Measurements from ENCODE around the gene MT1HL1. TPM values are rescaled to one million over a fixed set of nuclear protein-coding genes. Genes with fewer than 3 reads are reported as not detected.

The MT1HL1 gene
- total RNA-seq, 1 experiment from 2014 or later: not detected

DNA sequence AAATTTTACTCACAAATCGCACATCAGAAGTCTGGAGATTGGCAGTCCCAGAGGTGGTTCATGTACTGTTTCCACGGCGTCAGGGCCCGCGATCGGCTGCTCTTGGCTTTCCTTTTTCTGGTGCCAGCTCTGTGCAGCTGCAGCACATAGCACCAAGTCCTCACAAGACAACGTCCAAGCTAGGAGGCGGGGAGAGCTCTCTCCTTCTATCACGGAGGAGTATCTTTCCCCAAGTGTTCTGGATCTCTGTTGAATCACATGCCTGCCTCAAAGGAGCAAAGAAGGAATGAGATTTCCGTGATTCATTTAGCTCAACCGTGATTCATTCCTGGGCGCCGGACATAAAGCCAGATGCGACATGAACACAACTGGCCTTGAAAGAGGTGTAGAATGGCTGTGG, 25.5 kb downstream of the MT1HL1 start:
- no peaks in the 10 kb centered on the region for H4K20me1 ChIP-seq (ENCODE audit: insufficient read depth)
- no TSS peak for BruUV-seq (replicated peaks)
- no peaks in the 10 kb centered on the region for H3K4me1 ChIP-seq (ENCODE audit: control insufficient read depth in 1 of 2, insufficient read depth in 2 of 2, low read length in 2 of 2)
- H3K79me2 ChIP-seq (ENCODE audit: insufficient read depth, low read length): no peaks in the 10 kb centered on the region
- H3K4me2 ChIP-seq (ENCODE audit: low read length): no peak overlapping the region
- DNase-seq (ENCODE audit: low read depth, low spot score) (no peak), ATAC-seq (no peak)
- ChIA-PET RAD21 (ENCODE audit: low non-redundant PET in 1 of 2, low total read pairs in 2 of 2, uncharacterized antibody in 2 of 2, unreplicated experiment in 2 of 2) (no interaction called here), CTCF (no interaction called here), POLR2A (no interaction called here)
- H3K27me3 ChIP-seq (ENCODE audit: insufficient read depth, low read length): no peaks in the 10 kb centered on the region
- H3K27ac ChIP-seq (ENCODE audit: low read depth, low read length): no peak overlapping the region
- no peak overlapping the region for H3K9ac ChIP-seq (ENCODE audit: low read length)
- H3K36me3 ChIP-seq (ENCODE audit: control insufficient read depth in 1 of 2, insufficient read depth in 2 of 2, low read length in 2 of 2): no peaks in the 10 kb centered on the region
- no peak overlapping the region for H3K4me3 ChIP-seq (replicated peaks in 1 of 2; ENCODE audit: low read depth in 1 of 2, low read length in 2 of 2)
- H3K9me3 ChIP-seq (ENCODE audit: control insufficient read depth in 1 of 2, insufficient read depth in 1 of 2, low read depth in 1 of 2, low read length in 2 of 2): no peaks in the 10 kb centered on the region
- intact Hi-C loops (cut with micrococcal nuclease): no loop called here
- no peak overlapping the region for H2AFZ ChIP-seq (ENCODE audit: low read depth, low read length, poor library complexity, severe bottlenecking)
- TF ChIP-seq SP1 (IDR thresholded peaks at IDR 0.05; ENCODE audit: low read depth): no peak
- no peaks in the 10 kb centered on the region for H3K9me2 ChIP-seq (ENCODE audit: insufficient read depth)

DNA sequence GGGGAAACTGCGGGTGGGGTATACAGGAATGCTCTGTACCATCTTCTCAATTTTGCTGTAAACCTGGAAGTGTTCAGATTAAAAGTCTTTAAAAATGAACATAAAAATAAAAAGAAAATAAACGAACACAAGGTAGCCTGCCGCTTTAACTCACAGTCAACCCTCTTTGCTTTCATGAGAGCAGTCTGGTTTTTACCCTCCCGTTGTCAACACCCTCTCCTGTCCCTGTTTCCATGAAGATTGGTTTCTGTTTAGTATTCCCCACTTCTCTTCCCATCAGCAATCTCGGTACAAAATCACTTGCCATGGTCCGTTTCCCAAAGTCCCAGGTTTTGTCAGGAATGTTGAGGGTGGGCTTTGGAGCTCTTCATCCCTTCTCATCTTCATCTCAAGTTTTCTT, 28.8 kb downstream of the MT1HL1 start:
- H3K36me3 ChIP-seq (ENCODE audit: control insufficient read depth in 1 of 2, insufficient read depth in 2 of 2, low read length in 2 of 2): no peaks in the 10 kb centered on the region
- no peak overlapping the region for H3K4me2 ChIP-seq (ENCODE audit: low read length)
- ChIA-PET RAD21 (ENCODE audit: low non-redundant PET in 1 of 2, low total read pairs in 2 of 2, uncharacterized antibody in 2 of 2, unreplicated experiment in 2 of 2) (no interaction called here), CTCF (no interaction called here), POLR2A (no interaction called here)
- no peaks in the 10 kb centered on the region for H3K9me3 ChIP-seq (ENCODE audit: control insufficient read depth in 1 of 2, insufficient read depth in 1 of 2, low read depth in 1 of 2, low read length in 2 of 2)
- DNase-seq (ENCODE audit: low read depth, low spot score): no peak
- no TSS peak for BruUV-seq (replicated peaks)
- H3K27ac ChIP-seq (ENCODE audit: low read depth, low read length): no peak overlapping the region
- H3K4me1 ChIP-seq (ENCODE audit: control insufficient read depth in 1 of 2, insufficient read depth in 2 of 2, low read length in 2 of 2): no peaks in the 10 kb centered on the region
- no peak overlapping the region for H2AFZ ChIP-seq (ENCODE audit: low read depth, low read length, poor library complexity, severe bottlenecking)
- H3K27me3 ChIP-seq (ENCODE audit: insufficient read depth, low read length): no peaks in the 10 kb centered on the region
- no peak overlapping the region for H3K4me3 ChIP-seq (replicated peaks in 1 of 2; ENCODE audit: low read depth in 1 of 2, low read length in 2 of 2)
- no peaks in the 10 kb centered on the region for H4K20me1 ChIP-seq (ENCODE audit: insufficient read depth)
- no peaks in the 10 kb centered on the region for H3K79me2 ChIP-seq (ENCODE audit: insufficient read depth, low read length)
- no peak for ATAC-seq
- no peaks in the 10 kb centered on the region for H3K9me2 ChIP-seq (ENCODE audit: insufficient read depth)
- no peak overlapping the region for H3K9ac ChIP-seq (ENCODE audit: low read length)
- intact Hi-C loops (cut with micrococcal nuclease): no loop called here
- TF ChIP-seq RAD21 (IDR thresholded peaks at IDR 0.05; ENCODE audit: low read depth): no peak
- TF ChIP-seq JUND (IDR thresholded peaks at IDR 0.05): no peak
- TF ChIP-seq, protein P1, sequence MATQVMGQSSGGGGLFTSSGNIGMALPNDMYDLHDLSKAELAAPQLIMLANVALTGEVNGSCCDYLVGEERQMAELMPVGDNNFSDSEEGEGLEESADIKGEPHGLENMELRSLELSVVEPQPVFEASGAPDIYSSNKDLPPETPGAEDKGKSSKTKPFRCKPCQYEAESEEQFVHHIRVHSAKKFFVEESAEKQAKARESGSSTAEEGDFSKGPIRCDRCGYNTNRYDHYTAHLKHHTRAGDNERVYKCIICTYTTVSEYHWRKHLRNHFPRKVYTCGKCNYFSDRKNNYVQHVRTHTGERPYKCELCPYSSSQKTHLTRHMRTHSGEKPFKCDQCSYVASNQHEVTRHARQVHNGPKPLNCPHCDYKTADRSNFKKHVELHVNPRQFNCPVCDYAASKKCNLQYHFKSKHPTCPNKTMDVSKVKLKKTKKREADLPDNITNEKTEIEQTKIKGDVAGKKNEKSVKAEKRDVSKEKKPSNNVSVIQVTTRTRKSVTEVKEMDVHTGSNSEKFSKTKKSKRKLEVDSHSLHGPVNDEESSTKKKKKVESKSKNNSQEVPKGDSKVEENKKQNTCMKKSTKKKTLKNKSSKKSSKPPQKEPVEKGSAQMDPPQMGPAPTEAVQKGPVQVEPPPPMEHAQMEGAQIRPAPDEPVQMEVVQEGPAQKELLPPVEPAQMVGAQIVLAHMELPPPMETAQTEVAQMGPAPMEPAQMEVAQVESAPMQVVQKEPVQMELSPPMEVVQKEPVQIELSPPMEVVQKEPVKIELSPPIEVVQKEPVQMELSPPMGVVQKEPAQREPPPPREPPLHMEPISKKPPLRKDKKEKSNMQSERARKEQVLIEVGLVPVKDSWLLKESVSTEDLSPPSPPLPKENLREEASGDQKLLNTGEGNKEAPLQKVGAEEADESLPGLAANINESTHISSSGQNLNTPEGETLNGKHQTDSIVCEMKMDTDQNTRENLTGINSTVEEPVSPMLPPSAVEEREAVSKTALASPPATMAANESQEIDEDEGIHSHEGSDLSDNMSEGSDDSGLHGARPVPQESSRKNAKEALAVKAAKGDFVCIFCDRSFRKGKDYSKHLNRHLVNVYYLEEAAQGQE (IDR thresholded peaks at IDR 0.05; ENCODE audit: low read depth): no peak
